8988T (cell line): ENCODE data around the gene PVALB.

Experiments
- DNase-seq: peaks from one replicate; pipeline ENCODE4 v3.0.0; 2011

The PVALB gene

GRCh38 chr22:36770513-36771231 is 46.2 kb downstream of the PVALB start:
- no peak for DNase-seq

- no peak for DNase-seq
Observed at GRCh38 chr22:36769541-36770512, 47.0 kb downstream of the PVALB start.

GRCh38 chr22:36768616-36769015 is 48.2 kb downstream of the PVALB start:
- no peak for DNase-seq

GRCh38 chr22:36768141-36768540 is 48.7 kb downstream of the PVALB start:
- no peak for DNase-seq

GRCh38 chr22:36767035-36767775 is 49.6 kb downstream of the PVALB start:
- no peak for DNase-seq

GRCh38 chr22:36765943-36766450 is 50.8 kb downstream of the PVALB start:
- DNase-seq: no peak

- DNase-seq: no peak
Observed at GRCh38 chr22:36765131-36765942, 51.5 kb downstream of the PVALB start.

GRCh38 chr22:36764641-36765040 is 52.2 kb downstream of the PVALB start:
- no peak for DNase-seq

- DNase-seq: no peak
Observed at GRCh38 chr22:36764060-36764459, 52.8 kb downstream of the PVALB start.

GRCh38 chr22:36763576-36763975 is 53.3 kb downstream of the PVALB start:
- DNase-seq: no peak

- DNase-seq: no peak
Observed at GRCh38 chr22:36762687-36763260, 54.1 kb downstream of the PVALB start.

GRCh38 chr22:36761553-36762240 is 55.1 kb downstream of the PVALB start:
- DNase-seq: no peak

- no peak for DNase-seq
Observed at GRCh38 chr22:36760786-36761185, 56.0 kb downstream of the PVALB start.

GRCh38 chr22:36759481-36760159 is 57.2 kb downstream of the PVALB start:
- DNase-seq: no peak

- no peak for DNase-seq
Observed at GRCh38 chr22:36758792-36759271, 58.0 kb downstream of the PVALB start.

- DNase-seq: peak; percentile 38
Observed at GRCh38 chr22:36757668-36758211, 59.1 kb downstream of the PVALB start.

GRCh38 chr22:36756746-36757655 is 59.8 kb downstream of the PVALB start:
- DNase-seq: no peak

- DNase-seq: no peak
Observed at GRCh38 chr22:36756031-36756430, 60.8 kb downstream of the PVALB start.

- no peak for DNase-seq
Observed at GRCh38 chr22:36755316-36755715, 61.5 kb downstream of the PVALB start.
